OCI-LY3 (cell line): ENCODE measurements around the gene KIAA0040.

ENCODE experiments used
- H2AFZ ChIP-seq: fragments of 200-600, 300-600 bp; shearing (Covaris generic); 2 replicates; pipeline ENCODE4 v1.6.0; 2014; ENCODE audit warnings: antibody characterized with exemption, low read depth, low read length
- H3K27ac ChIP-seq: fragments of 200-600, 300-600 bp; sonication (generic); 2 replicates; pipeline ENCODE4 v1.5.1; 2014; ENCODE audit warnings: mild to moderate bottlenecking, low read length, moderate library complexity, mixed read lengths
- H3K27me3 ChIP-seq: fragments of 200-600, 300-600 bp; sonication (generic); 2 replicates; pipeline ENCODE4 v1.6.1; 2014; ENCODE audit warnings: low read depth, low read length, mixed read lengths
- H3K36me3 ChIP-seq: fragments of 200-600, 300-600 bp; sonication (generic); replicated peaks from 2 replicates; pipeline ENCODE3; 2014; ENCODE audit warnings: low read depth, low read length, mixed read lengths
- H3K4me1 ChIP-seq: fragments of 300-600, 200-600 bp; sonication (generic); 2 replicates; pipeline ENCODE4 v1.6.1; 2014; ENCODE audit warnings: low read length, mixed read lengths
- H3K4me2 ChIP-seq: fragments of 200-600, 300-600 bp; sonication (generic); 2 replicates; pipeline ENCODE4 v1.6.1; 2014; ENCODE audit warnings: low read length, mixed read lengths
- H3K4me3 ChIP-seq: fragments of 300-600, 200-600 bp; sonication (generic); 2 replicates; pipeline ENCODE4 v1.5.1; 2014; ENCODE audit warnings: antibody characterized with exemption, mild to moderate bottlenecking, low read length, moderate library complexity
- H3K79me2 ChIP-seq: fragments of 300-600, 200-600 bp; shearing (Covaris generic); 2 replicates; pipeline ENCODE4 v1.6.1; 2014; ENCODE audit warnings: mild to moderate bottlenecking, low read length, mixed read lengths
- H3K9ac ChIP-seq: fragments of 300-600, 200-600 bp; shearing (Covaris generic); 2 replicates; pipeline ENCODE4 v1.6.0; 2014; ENCODE audit warnings: mild to moderate bottlenecking, low read length, moderate library complexity
- H3K9me3 ChIP-seq: fragments of 200-600, 300-600 bp; shearing (Covaris generic); 2 replicates; pipeline ENCODE4 v1.6.1; 2014; ENCODE audit warnings: low read length, mixed read lengths; ENCODE audit not compliant: insufficient read depth
- H4K20me1 ChIP-seq: fragments of 200-600, 300-600 bp; sonication (generic); 2 replicates; pipeline ENCODE4 v1.6.1; 2016; ENCODE audit warnings: low read length, mixed read lengths; ENCODE audit not compliant: insufficient read depth
- EZH2phosphoT487 ChIP-seq: fragments of 200-600 bp; shearing (Covaris generic); IDR thresholded peaks from 2 replicates; pipeline ENCODE4 v1.6.1; 2018; ENCODE audit warnings: antibody characterized with exemption, mixed run types, low read depth
- TF ChIP-seq, protein P1 (sequence below): fragments of 200-600, 300-600 bp; sonication (generic); IDR thresholded peaks from 2 replicates; pipeline ENCODE4 v1.5.1; 2014; ENCODE audit warnings: antibody characterized with exemption, low read length, low read depth

KIAA0040 gene

DNA sequence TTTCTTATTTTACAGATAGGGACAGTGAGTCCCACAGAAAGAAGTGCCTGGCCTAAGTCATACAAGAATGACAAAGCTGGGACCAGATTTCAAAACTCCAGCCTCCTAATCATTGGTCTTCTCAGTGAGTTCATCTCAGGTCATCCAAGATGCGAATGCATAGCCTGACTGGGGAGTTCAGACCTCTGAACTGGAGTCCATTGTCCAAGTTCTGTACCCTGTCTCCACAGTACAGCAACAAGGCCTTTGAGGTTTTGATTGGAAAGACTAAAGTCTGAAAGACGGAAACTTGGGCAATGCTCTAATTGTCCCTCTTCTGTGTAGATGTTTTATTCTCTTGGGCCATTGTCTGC lies 63.0 kb downstream of the KIAA0040 start:
- no peaks in the 10 kb centered on the region for H3K79me2 ChIP-seq
- TF ChIP-seq EZH2phosphoT487: no peak
- TF ChIP-seq, protein P1, sequence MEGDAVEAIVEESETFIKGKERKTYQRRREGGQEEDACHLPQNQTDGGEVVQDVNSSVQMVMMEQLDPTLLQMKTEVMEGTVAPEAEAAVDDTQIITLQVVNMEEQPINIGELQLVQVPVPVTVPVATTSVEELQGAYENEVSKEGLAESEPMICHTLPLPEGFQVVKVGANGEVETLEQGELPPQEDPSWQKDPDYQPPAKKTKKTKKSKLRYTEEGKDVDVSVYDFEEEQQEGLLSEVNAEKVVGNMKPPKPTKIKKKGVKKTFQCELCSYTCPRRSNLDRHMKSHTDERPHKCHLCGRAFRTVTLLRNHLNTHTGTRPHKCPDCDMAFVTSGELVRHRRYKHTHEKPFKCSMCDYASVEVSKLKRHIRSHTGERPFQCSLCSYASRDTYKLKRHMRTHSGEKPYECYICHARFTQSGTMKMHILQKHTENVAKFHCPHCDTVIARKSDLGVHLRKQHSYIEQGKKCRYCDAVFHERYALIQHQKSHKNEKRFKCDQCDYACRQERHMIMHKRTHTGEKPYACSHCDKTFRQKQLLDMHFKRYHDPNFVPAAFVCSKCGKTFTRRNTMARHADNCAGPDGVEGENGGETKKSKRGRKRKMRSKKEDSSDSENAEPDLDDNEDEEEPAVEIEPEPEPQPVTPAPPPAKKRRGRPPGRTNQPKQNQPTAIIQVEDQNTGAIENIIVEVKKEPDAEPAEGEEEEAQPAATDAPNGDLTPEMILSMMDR: no peak
- peaks cover 20% of the 10 kb centered on the region for H3K4me1 ChIP-seq
- no peak overlapping the region for H3K4me2 ChIP-seq
- no peak overlapping the region for H3K27ac ChIP-seq
- no peak overlapping the region for H3K4me3 ChIP-seq
- H3K36me3 ChIP-seq: no peaks in the 10 kb centered on the region
- H4K20me1 ChIP-seq: no peaks in the 10 kb centered on the region
- H3K9ac ChIP-seq: no peak overlapping the region
- H3K27me3 ChIP-seq: peaks cover 20% of the 10 kb centered on the region
- H3K9me3 ChIP-seq: no peaks in the 10 kb centered on the region
- no peak overlapping the region for H2AFZ ChIP-seq

DNA sequence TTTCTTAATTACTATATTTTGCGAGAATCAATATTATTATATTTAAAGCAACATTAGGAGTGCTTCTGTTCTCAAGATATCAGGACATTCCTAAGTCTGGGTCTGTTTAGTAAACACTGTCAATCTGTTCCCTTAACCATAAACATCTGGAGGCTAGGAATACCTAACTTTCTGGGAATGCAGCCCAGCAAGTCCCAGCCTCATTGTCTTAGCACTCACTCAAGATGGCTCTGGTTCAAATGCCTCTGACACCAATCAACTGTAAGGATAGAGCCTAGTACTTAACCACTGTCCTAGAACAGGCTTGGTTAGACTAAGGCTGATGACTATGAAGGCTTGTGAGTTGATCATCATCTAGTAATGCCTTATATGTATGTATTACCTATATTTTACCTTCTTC lies 63.4 kb downstream of the KIAA0040 start:
- H2AFZ ChIP-seq: no peak overlapping the region
- no peak overlapping the region for H3K4me2 ChIP-seq
- no peaks in the 10 kb centered on the region for H4K20me1 ChIP-seq
- no peak for TF ChIP-seq EZH2phosphoT487
- TF ChIP-seq, protein P1: no peak
- H3K36me3 ChIP-seq: no peaks in the 10 kb centered on the region
- no peaks in the 10 kb centered on the region for H3K9me3 ChIP-seq
- H3K9ac ChIP-seq: no peak overlapping the region
- no peak overlapping the region for H3K4me3 ChIP-seq
- no peaks in the 10 kb centered on the region for H3K79me2 ChIP-seq
- peaks cover 20% of the 10 kb centered on the region for H3K27me3 ChIP-seq
- no peak overlapping the region for H3K27ac ChIP-seq
- H3K4me1 ChIP-seq: peaks cover 16% of the 10 kb centered on the region

DNA sequence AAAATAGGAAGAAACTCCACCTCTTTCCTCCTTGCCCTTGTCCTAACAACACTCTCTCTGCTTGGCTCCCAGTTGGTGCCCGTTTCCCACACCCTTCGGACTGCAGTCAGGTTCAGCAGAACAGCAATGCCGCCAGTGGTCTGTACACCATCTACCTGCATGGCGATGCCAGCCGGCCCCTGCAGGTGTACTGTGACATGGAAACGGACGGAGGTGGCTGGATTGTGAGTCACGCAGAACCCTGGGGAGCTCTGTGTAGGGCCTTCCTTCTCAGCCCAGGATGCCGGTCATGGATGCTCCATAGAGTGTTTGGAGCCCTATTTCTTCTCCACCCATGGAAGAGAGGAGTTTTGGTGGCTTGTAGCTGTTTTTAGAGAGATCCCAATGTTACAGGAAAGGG lies 64.1 kb downstream of the KIAA0040 start:
- H2AFZ ChIP-seq: no peak overlapping the region
- H3K9ac ChIP-seq: no peak overlapping the region
- no peaks in the 10 kb centered on the region for H3K79me2 ChIP-seq
- no peak for TF ChIP-seq EZH2phosphoT487
- TF ChIP-seq, protein P1: no peak
- no peaks in the 10 kb centered on the region for H3K9me3 ChIP-seq
- H3K4me1 ChIP-seq: peaks cover 12% of the 10 kb centered on the region
- no peaks in the 10 kb centered on the region for H3K36me3 ChIP-seq
- no peak overlapping the region for H3K4me3 ChIP-seq
- H3K4me2 ChIP-seq: no peak overlapping the region
- no peaks in the 10 kb centered on the region for H4K20me1 ChIP-seq
- peaks cover 15% of the 10 kb centered on the region for H3K27me3 ChIP-seq
- no peak overlapping the region for H3K27ac ChIP-seq

DNA sequence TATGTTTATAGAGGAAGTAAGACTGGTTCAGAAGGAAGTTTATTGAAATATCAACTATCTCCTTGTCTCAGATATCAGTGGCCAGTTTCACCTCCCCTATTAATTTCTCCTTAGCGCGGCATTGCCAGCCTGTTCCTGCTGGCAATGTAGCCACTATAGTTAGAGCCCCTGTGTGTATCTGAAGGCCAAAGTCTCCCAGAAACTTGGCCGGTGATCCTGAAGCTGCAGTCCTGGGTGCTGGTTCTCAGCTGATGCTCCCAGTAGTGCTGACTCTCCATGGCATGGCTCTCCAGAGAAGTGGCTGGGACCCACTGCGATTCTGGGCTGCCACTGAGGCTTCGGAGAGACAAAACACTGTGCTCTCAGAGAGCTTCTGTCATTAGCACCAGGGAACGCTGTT lies 65.0 kb downstream of the KIAA0040 start:
- H3K36me3 ChIP-seq: no peaks in the 10 kb centered on the region
- H3K9me3 ChIP-seq: no peaks in the 10 kb centered on the region
- H3K9ac ChIP-seq: no peak overlapping the region
- TF ChIP-seq, protein P1: no peak
- TF ChIP-seq EZH2phosphoT487: no peak
- H3K27ac ChIP-seq: no peak overlapping the region
- peaks cover 7% of the 10 kb centered on the region for H3K27me3 ChIP-seq
- H3K79me2 ChIP-seq: no peaks in the 10 kb centered on the region
- H3K4me3 ChIP-seq: no peak overlapping the region
- H2AFZ ChIP-seq: no peak overlapping the region
- H4K20me1 ChIP-seq: no peaks in the 10 kb centered on the region
- H3K4me1 ChIP-seq: peaks cover 12% of the 10 kb centered on the region
- H3K4me2 ChIP-seq: no peak overlapping the region
